Endometrial microvascular endothelial cells (primary cell): Measurements from ENCODE around the gene DIRAS1. TPM values are rescaled to one million over a fixed set of nuclear protein-coding genes. Genes with fewer than 3 reads are reported as not detected.

Source experiments
- in situ Hi-C: cut with HindIII; loops from 2 replicates; pipeline ENCODE4 v1.10.0; 2017; ENCODE audit warnings: low sequenced_read_pairs, low pct_unique_long_range_greater_than_20kb; ENCODE audit errors: inconsistent ontology term
- total RNA-seq: library from RNA; depleted of rRNA; stranded (reverse); fragments of >200 nt; gene quantifications from one replicate; pipeline ENCODE4 v1.2.3, GENCODE V29; 2015; ENCODE audit errors: inconsistent ontology term

DIRAS1 gene
- total RNA-seq, 1 donor from 2014 or later = not detected

DNA sequence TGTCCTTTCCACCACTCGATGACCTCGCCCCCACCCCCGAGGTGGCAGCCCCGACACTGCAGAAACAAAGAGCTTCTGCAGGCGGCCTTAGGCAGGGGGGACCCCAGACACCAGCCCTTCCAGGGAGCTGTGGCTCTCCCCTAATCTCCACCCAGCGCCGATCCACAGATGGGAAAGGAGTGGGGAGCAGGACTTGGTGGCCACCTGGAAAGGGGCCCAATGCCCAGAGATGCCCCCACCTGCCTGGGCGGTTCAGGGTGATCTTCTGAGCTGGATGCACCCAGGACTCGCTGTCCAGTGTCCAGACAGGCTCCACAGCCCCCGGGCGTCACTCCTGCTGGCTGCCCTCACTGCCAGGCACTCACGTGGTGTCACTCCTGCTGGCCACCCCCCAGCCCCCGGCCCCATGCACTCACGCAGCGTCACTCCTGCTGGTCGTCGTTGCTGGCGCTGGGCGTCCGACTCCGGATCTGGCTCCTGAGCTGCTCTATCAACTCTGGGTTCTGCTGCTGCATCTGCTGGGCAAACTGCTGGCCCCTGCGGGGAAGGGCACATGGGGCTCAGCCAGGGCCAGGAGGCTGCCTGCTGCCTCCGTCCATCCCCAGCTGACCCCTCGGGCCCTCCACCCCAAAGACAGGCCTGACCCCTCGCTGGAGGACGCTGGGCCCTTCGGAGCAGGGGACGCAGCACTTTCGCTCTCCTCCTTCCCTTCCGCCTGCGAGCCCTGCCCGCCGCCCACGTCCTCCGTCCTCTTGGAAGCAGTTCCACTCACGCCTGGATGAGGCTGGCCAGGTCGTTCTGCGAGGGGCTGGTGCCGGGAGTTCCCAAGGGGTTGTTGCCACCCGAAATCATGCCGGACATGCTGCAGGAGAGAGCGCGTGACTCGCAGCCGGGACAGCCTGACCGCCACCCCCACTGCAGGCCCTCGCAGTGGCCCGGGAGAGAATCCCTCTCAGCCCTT, 36.0 kb upstream of the DIRAS1 start:
- in situ Hi-C loops = no loop called here

DNA sequence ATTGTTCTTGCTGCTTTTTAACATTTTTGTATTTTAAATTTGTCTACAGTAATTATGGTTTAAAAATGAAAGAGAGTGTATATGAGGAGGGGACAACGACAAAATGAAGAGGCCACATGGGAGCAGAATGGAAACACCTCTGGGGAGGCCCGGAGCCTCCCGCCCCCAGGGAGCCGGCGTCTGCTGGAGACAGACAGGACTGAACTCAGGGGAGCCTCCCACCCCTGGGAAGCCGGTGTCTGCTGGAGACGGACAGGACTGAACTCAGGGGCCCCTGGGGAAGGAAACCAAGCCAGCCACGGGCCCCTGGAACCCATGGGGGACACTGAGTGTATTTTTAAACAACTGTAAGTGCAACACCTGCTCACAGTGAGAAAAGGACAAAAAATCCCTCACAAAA, 35.3 kb upstream of the DIRAS1 start:
- in situ Hi-C loops = no loop called here

DNA sequence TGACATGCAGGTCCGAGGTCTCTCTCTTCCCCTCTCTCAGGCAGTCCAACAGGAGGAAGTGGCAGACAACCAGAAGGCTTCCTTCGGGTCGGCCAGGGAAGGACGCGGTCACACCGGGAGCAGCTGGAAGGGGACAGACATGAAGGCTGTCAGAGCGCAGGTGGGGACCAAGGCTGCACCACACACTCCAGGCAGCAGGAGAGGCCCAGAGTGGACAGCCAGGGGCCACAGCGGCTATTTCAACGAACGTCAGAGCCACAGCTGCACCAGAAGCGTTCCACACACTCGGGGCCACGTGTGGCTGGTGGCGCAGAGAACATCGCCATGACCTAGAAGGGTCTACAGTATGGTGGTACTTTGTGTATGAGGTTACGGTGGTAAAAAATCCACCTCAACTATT, 34.6 kb upstream of the DIRAS1 start:
- in situ Hi-C loops = no loop called here

DNA sequence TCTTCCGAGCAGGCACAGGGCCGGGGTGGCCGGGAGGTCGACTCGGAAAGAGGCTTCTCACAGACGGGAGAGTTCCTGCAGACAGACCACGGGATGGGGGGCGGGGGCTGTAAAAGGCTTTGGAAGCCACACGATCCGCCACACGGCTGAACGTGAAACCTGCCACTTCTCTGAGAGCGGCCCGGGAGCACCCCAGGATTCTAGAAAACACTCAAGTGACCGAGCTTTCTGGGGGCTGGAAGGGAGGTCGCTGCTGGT, 34.2 kb upstream of the DIRAS1 start:
- in situ Hi-C loops = no loop called here

DNA sequence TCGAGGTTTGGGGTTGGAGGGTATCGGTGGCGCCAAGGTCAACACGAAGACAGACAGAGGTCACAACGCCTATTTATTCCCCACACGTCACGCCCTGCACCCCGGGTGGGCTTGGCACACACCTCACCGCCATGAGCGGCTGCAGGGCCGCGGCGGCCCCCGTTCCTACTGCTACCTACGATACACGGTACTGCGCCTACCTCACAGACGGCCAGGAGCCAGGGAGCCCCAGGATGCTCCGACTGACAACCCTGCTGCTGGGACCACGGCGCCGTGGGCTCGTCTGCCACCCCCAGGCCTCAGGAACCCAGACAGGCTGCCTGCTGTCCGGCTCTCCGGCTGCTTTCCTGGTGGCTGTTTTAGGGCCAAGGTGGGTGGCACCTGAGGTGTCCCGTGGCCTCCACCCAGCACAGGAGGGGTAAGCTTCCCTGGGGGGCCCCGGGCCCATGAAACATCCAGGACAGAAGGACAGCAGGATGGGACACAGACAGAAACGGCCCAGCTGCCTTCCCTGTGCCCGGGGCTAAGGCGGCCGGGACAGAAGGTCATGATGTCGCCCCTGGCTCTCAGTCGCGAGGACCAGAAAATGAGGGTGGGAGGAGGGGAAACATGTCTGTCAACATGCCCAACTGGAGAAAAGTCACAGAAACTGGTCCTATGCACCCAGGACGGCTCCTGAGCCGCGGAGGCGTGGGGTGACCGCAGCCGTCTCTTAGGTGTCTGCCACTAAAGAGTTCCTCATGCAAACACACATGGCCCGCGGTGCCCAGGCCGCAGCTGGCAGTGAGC, 33.7 kb upstream of the DIRAS1 start:
- in situ Hi-C loops = no loop called here

DNA sequence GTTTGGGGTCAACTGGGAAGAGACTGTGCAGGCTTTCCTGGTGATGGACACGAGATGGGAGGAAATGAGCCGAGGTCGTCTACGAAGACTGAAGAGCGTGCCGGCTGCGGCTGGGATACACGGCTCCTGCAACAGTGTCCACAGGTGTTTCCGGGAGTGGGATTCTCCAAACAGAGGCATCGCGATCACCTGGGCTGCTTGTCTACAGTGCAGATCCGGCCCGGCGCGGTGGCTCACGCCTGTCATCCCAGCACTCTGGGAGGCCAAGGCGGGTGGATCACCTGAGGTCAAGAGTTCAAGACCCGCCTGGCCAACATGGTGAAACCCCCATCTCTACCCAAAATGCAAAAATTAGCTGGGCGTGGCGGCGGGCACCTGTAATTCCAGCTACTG, 30.3 kb upstream of the DIRAS1 start:
- in situ Hi-C loops = no loop called here

DNA sequence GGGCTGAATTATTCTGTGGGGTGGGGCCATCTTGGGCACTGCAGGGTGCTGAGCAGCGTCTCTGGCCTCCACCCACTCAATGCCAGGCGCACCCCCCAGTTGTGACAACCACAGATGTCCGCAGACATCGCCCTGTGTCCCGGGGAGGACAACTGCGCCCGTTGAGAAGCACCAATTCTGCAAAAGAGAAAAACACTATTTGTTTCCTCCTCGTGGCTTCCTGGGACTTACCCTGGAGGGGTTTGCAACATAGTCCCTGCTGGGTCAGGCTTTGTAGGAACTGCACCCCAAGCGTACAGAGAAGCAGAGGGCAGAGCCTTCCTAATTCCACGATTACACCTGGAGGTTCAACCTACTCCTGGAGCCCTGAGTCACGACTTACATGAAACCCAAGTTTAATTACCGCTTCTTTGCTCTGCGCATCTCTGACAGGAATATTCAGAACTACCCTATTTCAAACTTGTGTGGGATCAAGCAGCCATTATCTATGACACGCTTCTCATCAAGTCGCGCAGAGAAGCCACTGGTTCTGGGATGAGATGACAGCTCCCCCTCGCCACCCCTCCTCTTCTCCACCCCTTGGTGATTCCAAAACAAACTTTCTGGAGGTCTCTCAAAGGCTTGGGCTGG, 29.8 kb upstream of the DIRAS1 start:
- in situ Hi-C loops = no loop called here

DNA sequence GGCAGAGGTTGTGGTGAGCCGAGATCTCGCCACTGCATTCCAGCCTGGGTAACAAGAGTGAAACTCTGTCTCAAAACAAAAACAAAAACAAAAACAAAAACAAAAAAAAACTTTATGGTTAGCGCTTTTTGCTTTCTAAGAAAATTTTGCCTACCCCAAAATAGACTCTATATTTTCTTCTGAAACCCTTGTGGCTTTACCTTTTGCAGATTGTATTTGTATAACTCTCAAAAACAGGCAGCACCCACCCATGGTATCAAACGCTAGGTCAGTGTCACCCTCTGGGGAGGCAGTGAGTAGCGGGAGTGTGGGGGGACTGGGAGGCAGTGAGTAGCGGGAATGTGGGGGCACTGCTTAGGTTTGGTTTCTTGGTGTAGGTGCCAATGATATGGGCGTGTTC, 26.2 kb upstream of the DIRAS1 start:
- in situ Hi-C loops = no loop called here

DNA sequence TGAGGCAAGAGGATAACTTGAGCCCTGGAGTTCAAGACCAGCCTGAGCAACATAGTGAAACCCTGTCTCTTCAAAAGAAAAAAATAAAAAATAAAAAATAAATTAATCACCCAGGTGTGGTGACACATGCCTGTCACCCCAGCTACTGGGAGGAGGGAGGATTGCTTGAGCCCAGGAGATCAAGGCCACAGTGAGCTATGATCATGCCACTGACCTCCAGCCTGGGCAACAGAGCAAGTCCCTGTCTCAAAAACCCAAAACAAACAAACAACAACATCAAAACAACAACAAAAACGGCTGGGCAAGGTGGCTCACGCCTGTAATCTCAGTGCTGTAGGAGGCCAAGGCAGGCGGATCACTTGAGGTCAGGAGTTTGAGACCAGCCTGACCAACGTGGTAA, 22.9 kb upstream of the DIRAS1 start:
- in situ Hi-C loops = no loop called here

DNA sequence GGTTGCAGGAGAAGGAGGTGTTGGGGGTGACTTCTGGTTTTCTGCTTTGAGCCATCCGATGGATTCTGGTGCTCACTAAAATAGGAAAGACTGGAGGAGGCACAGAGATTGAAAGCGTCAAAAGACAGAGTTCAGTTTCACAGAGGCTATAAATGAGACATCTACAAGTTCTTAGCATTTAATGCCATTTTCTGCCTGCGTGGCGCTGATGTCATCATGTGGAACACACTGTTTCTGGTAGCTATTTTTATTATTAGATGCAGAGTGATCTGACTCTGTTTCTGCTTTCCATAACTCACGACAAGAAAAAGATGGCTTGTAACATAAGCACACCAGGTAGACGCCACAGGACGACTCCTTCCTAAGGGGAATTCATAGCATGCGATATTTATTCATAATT, 21.9 kb upstream of the DIRAS1 start:
- in situ Hi-C loops = no loop called here

DNA sequence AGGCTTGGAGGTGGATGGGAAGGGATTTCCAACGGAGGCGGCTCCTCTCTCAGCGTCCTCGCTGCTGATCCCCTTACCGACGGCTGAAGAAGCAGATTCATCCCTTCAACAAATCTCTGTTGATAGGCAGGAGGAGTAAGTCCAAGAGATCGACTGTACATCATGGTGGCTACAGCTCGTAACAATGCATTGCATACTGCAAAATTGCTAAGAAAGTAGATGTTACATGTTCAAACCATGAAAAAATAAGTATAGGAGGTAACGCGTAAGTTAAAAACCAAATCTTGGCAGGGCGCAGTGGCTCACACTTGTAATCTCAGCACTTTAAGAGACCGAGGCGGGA, 19.1 kb upstream of the DIRAS1 start:
- in situ Hi-C loops = no loop called here

DNA sequence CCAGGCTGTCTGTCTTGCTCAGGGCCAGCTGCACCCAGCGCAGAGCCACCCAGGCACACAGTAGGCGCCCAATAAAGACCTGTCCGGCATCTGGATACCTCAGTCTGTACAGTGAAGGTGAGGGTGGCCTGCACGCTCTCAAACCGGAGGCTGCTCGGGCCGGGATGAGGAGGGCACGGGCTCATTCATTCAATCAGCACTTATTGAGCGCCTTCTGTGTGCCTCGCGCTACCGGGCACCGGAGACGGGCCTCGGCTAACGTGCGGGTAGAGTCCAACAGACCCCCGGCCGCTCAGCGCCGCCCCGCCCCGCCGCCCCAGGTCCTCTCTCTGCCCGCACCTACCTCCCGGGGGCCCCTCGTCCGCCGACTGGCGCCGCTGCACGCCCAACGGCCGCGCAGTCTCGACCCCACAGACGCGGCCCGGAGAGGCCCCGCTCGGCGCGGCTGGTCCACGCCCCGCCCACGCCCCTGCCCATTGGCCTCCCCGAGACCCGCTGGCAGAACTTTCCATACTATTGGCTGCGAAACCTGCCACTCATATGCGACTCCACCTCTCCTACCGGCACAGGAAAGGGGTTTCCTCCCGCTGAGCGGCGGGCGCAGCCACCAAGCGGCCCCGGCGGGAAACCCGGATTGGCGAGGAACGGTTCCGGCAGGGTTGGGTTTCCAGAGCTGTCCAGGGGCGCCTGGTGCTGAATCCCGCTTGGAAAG, 18.6 kb upstream of the DIRAS1 start, which contains the start of gene SLC39A3:
TSS of gene SLC39A3 (minus strand) at position 416 of the 712 bp plus-strand sequence. CDS start 2,760 bp downstream, outside the sequence.
- in situ Hi-C loops = no loop called here

DNA sequence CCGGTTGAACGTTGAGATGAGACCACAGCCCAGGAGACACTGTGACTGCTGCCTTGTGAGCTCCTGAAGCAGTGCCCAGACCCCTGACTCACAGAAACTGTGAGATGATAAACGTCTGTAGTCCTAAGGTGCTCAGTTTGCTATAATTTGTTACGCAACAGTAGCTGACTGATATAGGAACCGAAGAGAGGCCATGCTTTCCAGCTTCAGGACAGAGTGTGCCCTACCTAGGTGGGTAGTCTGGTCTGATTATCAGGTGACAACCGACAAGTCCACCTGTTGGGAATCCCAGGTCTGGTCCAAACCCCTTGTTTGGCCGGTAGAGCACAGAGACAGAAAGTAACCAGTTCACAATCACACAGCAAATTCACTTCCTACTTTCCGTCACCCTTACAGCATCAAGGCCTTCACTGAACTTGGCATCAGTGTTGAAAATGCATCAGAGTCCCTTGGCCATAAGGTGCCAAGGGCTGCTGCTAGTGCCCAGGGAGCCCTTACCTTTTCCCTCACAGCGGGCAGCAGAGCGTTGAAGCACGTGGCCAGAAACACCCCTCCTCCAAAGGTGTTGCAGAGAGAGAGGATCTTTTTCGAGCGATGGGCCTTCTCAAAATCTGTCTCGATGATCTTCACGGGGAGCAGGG, 15.5 kb upstream of the DIRAS1 start:
- in situ Hi-C loops = no loop called here

DNA sequence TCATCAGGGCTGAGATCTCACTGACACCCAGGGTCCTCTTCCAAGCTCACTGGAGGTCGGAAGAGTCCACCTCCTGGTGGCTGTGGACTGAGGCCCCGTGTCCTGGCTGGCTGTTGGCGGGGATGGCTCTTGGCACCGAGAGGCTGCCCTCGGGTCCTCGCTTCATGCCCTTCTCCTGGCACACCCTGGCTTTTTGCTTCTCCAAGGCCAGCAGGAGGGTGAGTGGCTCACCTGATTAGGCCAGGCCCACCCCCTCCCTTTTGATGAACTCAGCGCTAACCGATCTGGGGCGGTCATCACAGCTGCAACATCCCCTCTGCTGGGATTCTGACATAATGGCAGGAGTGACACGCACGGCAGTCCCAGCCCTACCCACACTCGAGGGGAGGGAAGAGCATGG, 14.2 kb upstream of the DIRAS1 start:
- in situ Hi-C loops = no loop called here

DNA sequence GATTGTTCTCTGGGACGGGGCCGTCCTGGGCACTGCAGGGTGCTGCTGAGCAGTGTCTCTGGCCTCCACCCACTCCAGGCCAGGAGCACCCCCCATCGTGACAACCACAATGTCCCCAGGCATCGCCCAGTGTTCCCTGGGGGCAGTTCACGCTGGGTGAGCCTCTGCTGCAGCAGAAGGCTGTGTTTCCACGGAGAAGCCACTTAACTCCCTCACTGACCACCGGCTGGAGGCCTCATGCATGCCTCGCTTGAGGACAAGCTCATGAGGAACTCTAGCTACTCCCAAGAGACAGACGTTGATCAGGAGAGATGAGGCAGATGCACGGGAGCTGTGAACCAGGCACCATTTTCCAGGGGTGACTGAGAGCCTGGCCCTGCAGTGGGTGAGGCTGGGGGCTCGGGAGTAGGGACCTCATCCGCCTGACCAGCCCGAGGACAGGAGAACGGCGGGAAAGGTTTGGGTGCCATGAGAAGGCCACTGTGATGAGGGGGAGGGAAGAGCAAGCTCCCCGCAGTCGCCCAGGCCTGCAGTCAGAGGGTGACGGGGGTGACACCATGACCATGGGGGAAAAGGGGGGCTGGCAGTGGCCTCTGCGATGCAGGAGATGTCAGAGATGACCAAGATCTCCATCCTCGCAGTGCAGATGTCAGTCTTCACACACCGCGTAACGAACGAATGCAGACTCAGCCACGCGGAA, 13.6 kb upstream of the DIRAS1 start:
- in situ Hi-C loops = no loop called here

DNA sequence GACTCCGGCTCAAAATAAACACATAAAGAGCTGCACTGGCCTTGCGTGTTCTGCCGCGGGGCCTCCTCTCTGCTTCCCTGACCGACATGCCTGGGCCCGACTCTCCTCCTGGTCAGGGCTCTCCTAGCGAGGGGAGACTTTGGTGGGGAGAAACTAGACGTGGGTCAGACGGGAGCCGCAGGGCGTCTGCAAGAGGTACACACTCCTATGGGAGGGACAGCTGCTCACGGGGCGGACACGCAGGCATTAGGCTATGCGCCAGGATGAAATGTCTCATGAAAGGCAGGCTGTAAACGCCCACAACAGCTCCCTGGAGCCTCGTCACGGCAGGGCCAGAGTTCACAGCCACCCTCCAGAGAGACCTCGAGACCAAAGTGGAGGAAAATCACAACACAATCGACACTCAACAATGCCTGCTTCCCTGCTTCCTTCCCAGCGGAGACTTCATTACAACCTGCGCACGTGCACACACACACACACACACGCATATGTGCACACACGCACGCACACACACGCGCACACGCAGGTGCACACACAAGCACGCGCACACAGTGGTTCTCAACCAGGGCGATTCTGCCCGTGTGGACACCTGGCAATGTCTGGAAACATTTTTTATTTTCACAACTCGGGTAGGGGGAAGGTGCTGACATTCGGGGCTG, 12.9 kb upstream of the DIRAS1 start:
- in situ Hi-C loops = no loop called here

DNA sequence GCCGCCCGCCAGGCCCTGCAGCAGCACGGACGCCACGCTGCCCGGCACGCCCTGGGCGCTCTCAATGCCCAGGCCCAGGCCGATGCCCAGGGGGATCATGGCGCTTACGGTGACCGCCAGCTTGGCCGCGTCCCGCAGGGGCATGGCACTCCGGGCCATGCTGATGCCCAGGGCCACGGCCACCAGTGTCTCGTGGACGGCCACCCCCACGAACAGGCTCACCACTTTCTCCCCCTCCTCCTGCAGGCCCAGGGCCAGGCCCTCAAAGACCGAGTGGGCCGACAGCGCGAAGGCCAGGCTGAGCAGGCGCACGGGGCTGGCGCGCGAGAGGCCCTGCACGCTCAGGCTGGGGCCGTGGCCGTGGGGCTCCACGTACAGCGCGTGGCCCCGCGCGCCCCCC, 11.7 kb upstream of the DIRAS1 start:
- in situ Hi-C loops = no loop called here
